HEK293 (cell line): ENCODE results near the gene SLC6A16.
A peak's percentile ranks its signal among the peaks of the same experiment; 100 is the strongest.

ENCODE experiments used
- CTCF ChIA-PET: fragments of 350-600 bp; formaldehyde crosslinking; extraction: SDS; loops from one replicate; lab custom pipeline; 2021; ENCODE audit warnings: antibody characterized with exemption; lab: Yijun Ruan, JAX
- POLR2A ChIA-PET: fragments of 300-600 bp; formaldehyde crosslinking; extraction: SDS; loops from one replicate; lab custom pipeline; 2020; ENCODE audit warnings: antibody characterized with exemption, inconsistent platforms; lab: Yijun Ruan, JAX
- H3K27ac ChIP-seq: fragments of 200-500 bp; sonication (Bioruptor generic); 2 replicates; pipeline ENCODE4 v1.5.1; 2014; ENCODE audit warnings: low read depth, low read length, control low read depth, inconsistent platforms; ENCODE audit errors: extremely low read depth
- H3K36me3 ChIP-seq, 2 experiments: fragments of 200-500 bp in 1 of 2; sonication (Bioruptor generic) in 1 of 2; 1 replicate in 1 of 2; 2 replicates in 1 of 2; pipeline ENCODE4 v1.5.1; 2014 to 2017; ENCODE audit warnings: inconsistent platforms in 2 of 2, low read length in 2 of 2; ENCODE audit not compliant: control insufficient read depth in 2 of 2, insufficient read depth in 1 of 2
- H3K4me1 ChIP-seq: fragments of 200-500 bp; sonication (Bioruptor generic); 2 replicates; pipeline ENCODE4 v1.5.1; 2014; ENCODE audit warnings: mild to moderate bottlenecking, low read length, inconsistent platforms; ENCODE audit not compliant: control insufficient read depth, insufficient read depth
- H3K4me3 ChIP-seq: 2 replicates; pipeline ENCODE4 v1.5.1; 2011; ENCODE audit warnings: low read depth, mild to moderate bottlenecking, control low read depth, low read length, moderate library complexity
- H3K9me3 ChIP-seq: fragments of 200-500 bp; sonication (Bioruptor generic); 2 replicates; pipeline ENCODE4 v1.5.1; 2014; ENCODE audit warnings: low read depth, low read length, inconsistent platforms; ENCODE audit not compliant: control insufficient read depth, insufficient read depth
- KLF1 ChIP-seq: fragments of 450-650 bp; formaldehyde crosslinking; IDR thresholded peaks from 2 replicates; pipeline ENCODE4 v1.5.1; 2016; ENCODE audit warnings: missing biosample characterization, missing genetic modification characterization
- KLF8 ChIP-seq: fragments of 450-650 bp; formaldehyde crosslinking; IDR thresholded peaks from 2 replicates; pipeline ENCODE4 v1.5.1; 2016; ENCODE audit warnings: missing biosample characterization, missing genetic modification characterization
- KLF9 ChIP-seq: fragments of 450-650 bp; formaldehyde crosslinking; IDR thresholded peaks from 2 replicates; pipeline ENCODE4 v1.5.1; 2016; ENCODE audit warnings: missing biosample characterization, missing genetic modification characterization, low read depth
- REPIN1 ChIP-seq: fragments of 450-650 bp; formaldehyde crosslinking; IDR thresholded peaks from 2 replicates; pipeline ENCODE4 v1.5.1; 2017; ENCODE audit warnings: missing biosample characterization, missing genetic modification characterization, low read depth
- SCRT1 ChIP-seq: fragments of 450-650 bp; formaldehyde crosslinking; IDR thresholded peaks from 2 replicates; pipeline ENCODE4 v1.5.1; 2016; ENCODE audit warnings: missing biosample characterization, missing genetic modification characterization, borderline replicate concordance
- SCRT2 ChIP-seq: fragments of 450-650 bp; formaldehyde crosslinking; IDR thresholded peaks from 2 replicates; pipeline ENCODE4 v1.5.1; 2016; ENCODE audit warnings: missing biosample characterization, missing genetic modification characterization
- SP2 ChIP-seq: fragments of 450-650 bp; formaldehyde crosslinking; IDR thresholded peaks from 2 replicates; pipeline ENCODE4 v1.5.1; 2016; ENCODE audit warnings: missing biosample characterization, missing genetic modification characterization
- ZEB2 ChIP-seq: fragments of 450-650 bp; formaldehyde crosslinking; IDR thresholded peaks from 2 replicates; pipeline ENCODE4 v1.5.1; 2016; ENCODE audit warnings: missing biosample characterization, missing genetic modification characterization
- ZNF121 ChIP-seq: fragments of 450-650 bp; formaldehyde crosslinking; IDR thresholded peaks from 2 replicates; pipeline ENCODE4 v1.5.1; 2016; ENCODE audit warnings: missing biosample characterization, missing genetic modification characterization
- ZNF138 ChIP-seq: fragments of 450-650 bp; formaldehyde crosslinking; IDR thresholded peaks from 2 replicates; pipeline ENCODE4 v1.5.1; 2016; ENCODE audit warnings: missing biosample characterization, missing genetic modification characterization, borderline replicate concordance
- ZNF146 ChIP-seq: fragments of 450-650 bp; formaldehyde crosslinking; IDR thresholded peaks from 2 replicates; pipeline ENCODE4 v1.5.1; 2016; ENCODE audit warnings: missing biosample characterization, missing genetic modification characterization
- ZNF169 ChIP-seq: fragments of 450-650 bp; formaldehyde crosslinking; IDR thresholded peaks from 2 replicates; pipeline ENCODE4 v1.5.1; 2016; ENCODE audit warnings: missing biosample characterization, missing genetic modification characterization
- ZNF211 ChIP-seq: fragments of 450-650 bp; formaldehyde crosslinking; IDR thresholded peaks from 2 replicates; pipeline ENCODE4 v1.5.1; 2016; ENCODE audit warnings: low read depth, missing biosample characterization, missing genetic modification characterization
- ZNF223 ChIP-seq: fragments of 450-650 bp; formaldehyde crosslinking; IDR thresholded peaks from 2 replicates; pipeline ENCODE4 v1.5.1; 2016; ENCODE audit warnings: missing biosample characterization, missing genetic modification characterization
- ZNF302 ChIP-seq: fragments of 450-650 bp; formaldehyde crosslinking; IDR thresholded peaks from 2 replicates; pipeline ENCODE4 v1.5.1; 2016; ENCODE audit warnings: missing biosample characterization, missing genetic modification characterization, low read depth
- ZNF391 ChIP-seq: fragments of 450-650 bp; formaldehyde crosslinking; IDR thresholded peaks from 2 replicates; pipeline ENCODE4 v1.5.1; 2016; ENCODE audit warnings: low read depth, missing biosample characterization, missing genetic modification characterization, borderline replicate concordance
- ZNF548 ChIP-seq: fragments of 450-650 bp; formaldehyde crosslinking; IDR thresholded peaks from 2 replicates; pipeline ENCODE4 v1.5.1; 2016; ENCODE audit warnings: missing biosample characterization, missing genetic modification characterization
- ZNF558 ChIP-seq: fragments of 450-650 bp; formaldehyde crosslinking; IDR thresholded peaks from 2 replicates; pipeline ENCODE4 v1.5.1; 2016; ENCODE audit warnings: missing biosample characterization, missing genetic modification characterization
- ZNF600 ChIP-seq: fragments of 450-650 bp; formaldehyde crosslinking; IDR thresholded peaks from 2 replicates; pipeline ENCODE4 v1.5.1; 2016; ENCODE audit warnings: missing biosample characterization, missing genetic modification characterization
- ZNF621 ChIP-seq: fragments of 450-650 bp; formaldehyde crosslinking; IDR thresholded peaks from 2 replicates; pipeline ENCODE4 v1.5.1; 2017; ENCODE audit warnings: missing biosample characterization, missing genetic modification characterization
- ZNF658 ChIP-seq: fragments of 450-650 bp; formaldehyde crosslinking; IDR thresholded peaks from 2 replicates; pipeline ENCODE4; 2016; ENCODE audit warnings: missing biosample characterization, missing genetic modification characterization
- ZNF701 ChIP-seq: fragments of 450-650 bp; formaldehyde crosslinking; IDR thresholded peaks from 2 replicates; pipeline ENCODE4 v1.5.1; 2016; ENCODE audit warnings: missing biosample characterization, missing genetic modification characterization
- TF ChIP-seq, protein P1 (sequence below): fragments of 450-650 bp; formaldehyde crosslinking; IDR thresholded peaks from 2 replicates; pipeline ENCODE4 v1.5.1; 2016; ENCODE audit warnings: missing biosample characterization, missing genetic modification characterization, borderline replicate concordance
- TF ChIP-seq, protein P2 (sequence below): fragments of 450-650 bp; formaldehyde crosslinking; IDR thresholded peaks from 2 replicates; pipeline ENCODE4 v1.5.1; 2017; ENCODE audit warnings: missing biosample characterization, missing genetic modification characterization
- TF ChIP-seq, protein P3 (sequence below): fragments of 450-650 bp; formaldehyde crosslinking; IDR thresholded peaks from 2 replicates; pipeline ENCODE4 v1.5.1; 2016; ENCODE audit warnings: missing biosample characterization, missing genetic modification characterization

The SLC6A16 gene

DNA sequence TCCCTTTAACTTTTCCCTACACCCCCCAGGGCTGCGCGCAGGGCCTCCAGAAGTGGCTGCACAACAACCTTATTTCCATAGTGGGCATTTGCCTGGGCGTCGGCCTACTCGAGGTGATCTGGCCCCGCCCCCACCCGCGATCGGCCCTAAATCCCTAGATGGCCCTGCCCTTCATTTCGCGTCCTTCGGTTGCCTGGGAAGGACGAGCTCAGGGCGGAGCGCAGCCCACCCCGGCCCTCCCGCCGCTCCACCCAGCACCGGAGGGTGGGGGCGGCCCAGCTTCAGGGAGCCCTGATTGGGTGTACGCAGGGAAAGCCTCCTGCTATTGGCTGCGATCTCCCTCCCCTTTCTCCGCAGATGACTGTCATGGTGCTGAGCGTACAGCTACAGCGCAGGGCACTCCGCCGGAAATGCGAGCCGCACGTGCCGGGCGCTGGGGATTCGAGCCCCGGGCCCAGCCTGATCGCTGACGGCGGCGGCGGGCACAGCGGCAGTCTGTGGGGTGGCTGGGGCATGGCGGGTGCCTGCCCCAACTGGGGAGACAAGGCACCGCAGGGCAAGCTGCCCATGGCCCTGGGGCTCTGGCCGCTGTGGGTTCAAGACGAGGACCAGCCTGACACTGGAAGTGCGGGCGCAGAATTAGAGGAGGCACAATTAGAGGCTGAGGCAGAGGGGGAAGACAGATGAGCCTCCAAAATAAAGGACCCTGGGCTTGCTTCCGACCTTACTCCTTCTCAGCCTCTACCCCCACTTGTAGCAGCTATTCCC is 14.5 kb upstream of the SLC6A16 start:
- ChIA-PET POLR2A (no interaction called here), CTCF (interaction anchor here (1.4 kb wide), 1 partner anchor 38 kb away, joined by 6 read pairs; no protein-coding TSS in a partner anchor)
- H3K36me3 ChIP-seq: peaks cover 8 to 36% of the 10 kb centered on the region in 2 experiments
- no peak overlapping the region for H3K4me3 ChIP-seq
- no peak for TF ChIP-seq ZNF548 (tag by site-specific recombination)
- TF ChIP-seq ZNF558 (tag by site-specific recombination): no peak
- TF ChIP-seq, protein P1, sequence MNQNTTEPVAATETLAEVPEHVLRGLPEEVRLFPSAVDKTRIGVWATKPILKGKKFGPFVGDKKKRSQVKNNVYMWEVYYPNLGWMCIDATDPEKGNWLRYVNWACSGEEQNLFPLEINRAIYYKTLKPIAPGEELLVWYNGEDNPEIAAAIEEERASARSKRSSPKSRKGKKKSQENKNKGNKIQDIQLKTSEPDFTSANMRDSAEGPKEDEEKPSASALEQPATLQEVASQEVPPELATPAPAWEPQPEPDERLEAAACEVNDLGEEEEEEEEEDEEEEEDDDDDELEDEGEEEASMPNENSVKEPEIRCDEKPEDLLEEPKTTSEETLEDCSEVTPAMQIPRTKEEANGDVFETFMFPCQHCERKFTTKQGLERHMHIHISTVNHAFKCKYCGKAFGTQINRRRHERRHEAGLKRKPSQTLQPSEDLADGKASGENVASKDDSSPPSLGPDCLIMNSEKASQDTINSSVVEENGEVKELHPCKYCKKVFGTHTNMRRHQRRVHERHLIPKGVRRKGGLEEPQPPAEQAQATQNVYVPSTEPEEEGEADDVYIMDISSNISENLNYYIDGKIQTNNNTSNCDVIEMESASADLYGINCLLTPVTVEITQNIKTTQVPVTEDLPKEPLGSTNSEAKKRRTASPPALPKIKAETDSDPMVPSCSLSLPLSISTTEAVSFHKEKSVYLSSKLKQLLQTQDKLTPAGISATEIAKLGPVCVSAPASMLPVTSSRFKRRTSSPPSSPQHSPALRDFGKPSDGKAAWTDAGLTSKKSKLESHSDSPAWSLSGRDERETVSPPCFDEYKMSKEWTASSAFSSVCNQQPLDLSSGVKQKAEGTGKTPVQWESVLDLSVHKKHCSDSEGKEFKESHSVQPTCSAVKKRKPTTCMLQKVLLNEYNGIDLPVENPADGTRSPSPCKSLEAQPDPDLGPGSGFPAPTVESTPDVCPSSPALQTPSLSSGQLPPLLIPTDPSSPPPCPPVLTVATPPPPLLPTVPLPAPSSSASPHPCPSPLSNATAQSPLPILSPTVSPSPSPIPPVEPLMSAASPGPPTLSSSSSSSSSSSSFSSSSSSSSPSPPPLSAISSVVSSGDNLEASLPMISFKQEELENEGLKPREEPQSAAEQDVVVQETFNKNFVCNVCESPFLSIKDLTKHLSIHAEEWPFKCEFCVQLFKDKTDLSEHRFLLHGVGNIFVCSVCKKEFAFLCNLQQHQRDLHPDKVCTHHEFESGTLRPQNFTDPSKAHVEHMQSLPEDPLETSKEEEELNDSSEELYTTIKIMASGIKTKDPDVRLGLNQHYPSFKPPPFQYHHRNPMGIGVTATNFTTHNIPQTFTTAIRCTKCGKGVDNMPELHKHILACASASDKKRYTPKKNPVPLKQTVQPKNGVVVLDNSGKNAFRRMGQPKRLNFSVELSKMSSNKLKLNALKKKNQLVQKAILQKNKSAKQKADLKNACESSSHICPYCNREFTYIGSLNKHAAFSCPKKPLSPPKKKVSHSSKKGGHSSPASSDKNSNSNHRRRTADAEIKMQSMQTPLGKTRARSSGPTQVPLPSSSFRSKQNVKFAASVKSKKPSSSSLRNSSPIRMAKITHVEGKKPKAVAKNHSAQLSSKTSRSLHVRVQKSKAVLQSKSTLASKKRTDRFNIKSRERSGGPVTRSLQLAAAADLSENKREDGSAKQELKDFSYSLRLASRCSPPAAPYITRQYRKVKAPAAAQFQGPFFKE (tag by site-specific recombination): no peak
- no peak for TF ChIP-seq ZNF223 (tag by site-specific recombination)
- no peak for TF ChIP-seq ZEB2 (tag by site-specific recombination)
- TF ChIP-seq ZNF600 (tag by site-specific recombination): no peak
- no peak for TF ChIP-seq ZNF658 (tag by site-specific recombination)
- TF ChIP-seq REPIN1 (tag by site-specific recombination): no peak
- no peak for TF ChIP-seq ZNF701 (tag by site-specific recombination)
- TF ChIP-seq ZNF121 (tag by site-specific recombination): no peak
- TF ChIP-seq, protein P2, sequence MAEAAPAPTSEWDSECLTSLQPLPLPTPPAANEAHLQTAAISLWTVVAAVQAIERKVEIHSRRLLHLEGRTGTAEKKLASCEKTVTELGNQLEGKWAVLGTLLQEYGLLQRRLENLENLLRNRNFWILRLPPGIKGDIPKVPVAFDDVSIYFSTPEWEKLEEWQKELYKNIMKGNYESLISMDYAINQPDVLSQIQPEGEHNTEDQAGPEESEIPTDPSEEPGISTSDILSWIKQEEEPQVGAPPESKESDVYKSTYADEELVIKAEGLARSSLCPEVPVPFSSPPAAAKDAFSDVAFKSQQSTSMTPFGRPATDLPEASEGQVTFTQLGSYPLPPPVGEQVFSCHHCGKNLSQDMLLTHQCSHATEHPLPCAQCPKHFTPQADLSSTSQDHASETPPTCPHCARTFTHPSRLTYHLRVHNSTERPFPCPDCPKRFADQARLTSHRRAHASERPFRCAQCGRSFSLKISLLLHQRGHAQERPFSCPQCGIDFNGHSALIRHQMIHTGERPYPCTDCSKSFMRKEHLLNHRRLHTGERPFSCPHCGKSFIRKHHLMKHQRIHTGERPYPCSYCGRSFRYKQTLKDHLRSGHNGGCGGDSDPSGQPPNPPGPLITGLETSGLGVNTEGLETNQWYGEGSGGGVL (tag by site-specific recombination): no peak
- no peak for TF ChIP-seq ZNF138
- peak; percentile 7; the same call in 1 of the 2 replicates for TF ChIP-seq ZNF211 (tag by site-specific recombination)
- TF ChIP-seq ZNF621 (tag by site-specific recombination): no peak
- peak; percentile 60 for TF ChIP-seq KLF8 (tag by site-specific recombination)
- TF ChIP-seq ZNF391 (tag by site-specific recombination): no peak
- peak; percentile 96 for TF ChIP-seq KLF1 (tag by site-specific recombination)
- no peak overlapping the region for H3K27ac ChIP-seq
- peaks cover 7% of the 10 kb centered on the region; the same call in 1 of the 2 replicates for H3K4me1 ChIP-seq
- no peaks in the 10 kb centered on the region for H3K9me3 ChIP-seq

DNA sequence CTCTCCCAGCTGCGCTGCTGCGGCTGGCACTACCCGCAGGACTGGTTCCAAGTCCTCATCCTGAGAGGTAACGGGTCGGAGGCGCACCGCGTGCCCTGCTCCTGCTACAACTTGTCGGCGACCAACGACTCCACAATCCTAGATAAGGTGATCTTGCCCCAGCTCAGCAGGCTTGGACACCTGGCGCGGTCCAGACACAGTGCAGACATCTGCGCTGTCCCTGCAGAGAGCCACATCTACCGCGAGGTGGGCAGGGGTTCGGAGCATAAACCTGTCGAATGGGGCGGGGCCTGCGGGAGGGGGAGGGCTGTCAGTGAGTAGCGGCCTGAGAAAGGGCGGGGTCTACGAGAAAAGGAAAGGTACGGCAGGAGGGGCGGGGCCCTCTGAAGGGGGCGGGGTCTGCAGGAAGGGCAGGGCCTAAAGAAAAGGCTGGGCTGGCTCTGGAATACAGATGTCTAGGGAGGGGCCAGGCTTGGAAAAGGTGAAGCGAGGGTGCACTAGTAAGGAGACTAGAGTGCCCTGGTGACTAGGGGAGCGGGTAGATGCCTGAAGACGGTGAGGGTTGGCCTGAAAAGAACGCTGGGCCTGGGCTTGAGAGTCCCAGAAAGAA is 13.8 kb upstream of the SLC6A16 start:
- Histone ChIP-seq H3K4me1 (peaks cover 7% of the 10 kb centered on the region; the same call in 1 of the 2 replicates), H3K27ac (no peak overlapping the region), H3K4me3 (no peak overlapping the region), H3K36me3 (peaks cover 8 to 31% of the 10 kb centered on the region in 2 experiments), H3K9me3 (no peaks in the 10 kb centered on the region)
- TF ChIP-seq, protein P3, sequence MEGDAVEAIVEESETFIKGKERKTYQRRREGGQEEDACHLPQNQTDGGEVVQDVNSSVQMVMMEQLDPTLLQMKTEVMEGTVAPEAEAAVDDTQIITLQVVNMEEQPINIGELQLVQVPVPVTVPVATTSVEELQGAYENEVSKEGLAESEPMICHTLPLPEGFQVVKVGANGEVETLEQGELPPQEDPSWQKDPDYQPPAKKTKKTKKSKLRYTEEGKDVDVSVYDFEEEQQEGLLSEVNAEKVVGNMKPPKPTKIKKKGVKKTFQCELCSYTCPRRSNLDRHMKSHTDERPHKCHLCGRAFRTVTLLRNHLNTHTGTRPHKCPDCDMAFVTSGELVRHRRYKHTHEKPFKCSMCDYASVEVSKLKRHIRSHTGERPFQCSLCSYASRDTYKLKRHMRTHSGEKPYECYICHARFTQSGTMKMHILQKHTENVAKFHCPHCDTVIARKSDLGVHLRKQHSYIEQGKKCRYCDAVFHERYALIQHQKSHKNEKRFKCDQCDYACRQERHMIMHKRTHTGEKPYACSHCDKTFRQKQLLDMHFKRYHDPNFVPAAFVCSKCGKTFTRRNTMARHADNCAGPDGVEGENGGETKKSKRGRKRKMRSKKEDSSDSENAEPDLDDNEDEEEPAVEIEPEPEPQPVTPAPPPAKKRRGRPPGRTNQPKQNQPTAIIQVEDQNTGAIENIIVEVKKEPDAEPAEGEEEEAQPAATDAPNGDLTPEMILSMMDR (tag by site-specific recombination): no peak
- TF ChIP-seq ZNF302 (tag by site-specific recombination): no peak
- peak; percentile 14; the same call in 1 of the 2 replicates for TF ChIP-seq SP2 (tag by site-specific recombination)
- TF ChIP-seq SCRT2 (tag by site-specific recombination): peak; percentile 39; the same call in 1 of the 2 replicates
- no peak for TF ChIP-seq ZNF169
- TF ChIP-seq ZNF146 (tag by site-specific recombination): no peak
- TF ChIP-seq KLF9 (tag by site-specific recombination): peak; percentile 65
- TF ChIP-seq SCRT1 (tag by site-specific recombination): peak; percentile 50; the same call in 1 of the 2 replicates
- ChIA-PET POLR2A (no interaction called here), CTCF (no interaction called here)
